Smooth muscle cell (in vitro differentiated cells): ENCODE measurements around the gene FHAD1. TPM values are rescaled to one million over a fixed set of nuclear protein-coding genes. Genes with fewer than 3 reads are reported as not detected.
"Not testable (repeated sequence)": the region's sequence is repeated elsewhere in the genome, so short reads cannot be mapped to it uniquely, and the experiment has no call there.

Experiments
- DNase-seq: peaks from one replicate; lab custom pipeline; 2025; ENCODE audit not compliant: unreplicated experiment; lab: John Stamatoyannopoulos, UW
- H2AFZ ChIP-seq: fragments of 200-600 bp; sonication (generic); 2 replicates; pipeline ENCODE4 v1.6.0; 2016; ENCODE audit warnings: antibody characterized with exemption, low read depth, mild to moderate bottlenecking
- H3F3A ChIP-seq: fragments of 200-600 bp; sonication (generic); 2 replicates; pipeline ENCODE4 v1.6.0; 2017; ENCODE audit warnings: antibody characterized with exemption, low read depth
- H3K27ac ChIP-seq: fragments of 200-600 bp; sonication (generic); 2 replicates; pipeline ENCODE4 v1.5.1; 2016; ENCODE audit warnings: low read depth, mild to moderate bottlenecking
- H3K27me3 ChIP-seq: fragments of 200-600 bp; sonication (generic); 2 replicates; pipeline ENCODE4 v1.6.1; 2016; ENCODE audit warnings: low read depth, mild to moderate bottlenecking
- H3K36me3 ChIP-seq: fragments of 200-600 bp; sonication (generic); 2 replicates; pipeline ENCODE4 v1.5.1; 2016; ENCODE audit warnings: low read depth
- H3K4me1 ChIP-seq: fragments of 200-600 bp; sonication (generic); 2 replicates; pipeline ENCODE4 v1.5.1; 2016; ENCODE audit warnings: low read depth
- H3K4me2 ChIP-seq: fragments of 200-600 bp; sonication (generic); 2 replicates; pipeline ENCODE4 v1.6.0; 2016; ENCODE audit warnings: mild to moderate bottlenecking
- H3K4me3 ChIP-seq: fragments of 200-600 bp; sonication (generic); 2 replicates; pipeline ENCODE4 v1.5.1; 2016; ENCODE audit warnings: mild to moderate bottlenecking
- H3K79me2 ChIP-seq: fragments of 200-600 bp; sonication (generic); 2 replicates; pipeline ENCODE4 v1.6.0; 2016; ENCODE audit warnings: low read depth, mild to moderate bottlenecking
- H3K9ac ChIP-seq: fragments of 200-600 bp; sonication (generic); 2 replicates; pipeline ENCODE4 v1.6.0; 2016; ENCODE audit warnings: low read depth
- H3K9me3 ChIP-seq: fragments of 200-600 bp; sonication (generic); replicated peaks from 2 replicates; pipeline ENCODE4 v1.5.1; 2016; ENCODE audit warnings: low read depth
- H4K20me1 ChIP-seq: fragments of 200-600 bp; sonication (generic); 2 replicates; pipeline ENCODE4 v1.6.0; 2016; ENCODE audit warnings: low read depth
- CTCF ChIP-seq: fragments of 200-600 bp; sonication (generic); IDR thresholded peaks from 2 replicates; pipeline ENCODE4 v1.5.1; 2017; ENCODE audit warnings: borderline replicate concordance, mild to moderate bottlenecking, antibody characterized with exemption; ENCODE audit not compliant: insufficient read depth, poor library complexity, severe bottlenecking
- WGBS: methylation state at CpG from one replicate; pipeline ENCODE4 v1.1.7; 2016; ENCODE audit warnings: low lambda C conversion rate; 5-methylcytosine and 5-hydroxymethylcytosine counted together
- polyA plus RNA-seq: library from polyadenylated mRNA; unstranded; fragments of >200 nt; fragmentation: Nextera tagmentation; extraction: Ambion mirVana; gene quantifications from 2 replicates; pipeline ENCODE4 v1.2.1, GENCODE V29; 2016
- total RNA-seq: library from RNA; depleted of rRNA; stranded (reverse); fragments of >200 nt; gene quantifications from 2 replicates; pipeline ENCODE4 v1.2.3, GENCODE V29; 2014

The FHAD1 gene
- total and polyA plus RNA-seq, 2 experiments from 2014 or later: 0.33 TPM; not detected in 1

- H2AFZ ChIP-seq: no peak overlapping the region
- no peak for TF ChIP-seq CTCF
- WGBS: 74% methylated on average over 21 of the region's 21 CpGs
- H3K9me3 ChIP-seq: no peaks in the 10 kb centered on the region
- DNase-seq: no peak
- no peaks in the 10 kb centered on the region for H3K27me3 ChIP-seq
- no peaks in the 10 kb centered on the region for H4K20me1 ChIP-seq
- no peaks in the 10 kb centered on the region for H3K4me1 ChIP-seq
- H3K27ac ChIP-seq: no peak overlapping the region
- no peak overlapping the region for H3K4me3 ChIP-seq
- no peaks in the 10 kb centered on the region for H3K79me2 ChIP-seq
- no peaks in the 10 kb centered on the region for H3F3A ChIP-seq
- no peak overlapping the region for H3K4me2 ChIP-seq
- H3K9ac ChIP-seq: no peak overlapping the region
- H3K36me3 ChIP-seq: no peaks in the 10 kb centered on the region
Observed at GRCh38 chr1:15371610-15372545, 124.9 kb downstream of the FHAD1 start.

- WGBS: 85% methylated on average over 8 of the region's 8 CpGs
- H3K36me3 ChIP-seq: no peaks in the 10 kb centered on the region
- H3K4me2 ChIP-seq: no peak overlapping the region
- no peak overlapping the region for H3K9ac ChIP-seq
- no peaks in the 10 kb centered on the region for H3F3A ChIP-seq
- H3K27me3 ChIP-seq: peaks cover 14% of the 10 kb centered on the region
- no peaks in the 10 kb centered on the region for H4K20me1 ChIP-seq
- no peak for TF ChIP-seq CTCF
- H3K4me1 ChIP-seq: no peaks in the 10 kb centered on the region
- H3K79me2 ChIP-seq: no peaks in the 10 kb centered on the region
- H3K9me3 ChIP-seq: no peaks in the 10 kb centered on the region
- H3K4me3 ChIP-seq: no peak overlapping the region
- DNase-seq: no peak
- H3K27ac ChIP-seq: no peak overlapping the region
- H2AFZ ChIP-seq: no peak overlapping the region
Observed at GRCh38 chr1:15378729-15379128, 131.7 kb downstream of the FHAD1 start.

- H3K27ac ChIP-seq, H4K20me1 ChIP-seq, H3K9me3 ChIP-seq, H3K4me2 ChIP-seq, H3K4me3 ChIP-seq, H3K79me2 ChIP-seq, H3F3A ChIP-seq, H3K4me1 ChIP-seq, H3K9ac ChIP-seq, DNase-seq, H3K36me3 ChIP-seq, H2AFZ ChIP-seq: not testable (repeated sequence)
- H3K27me3 ChIP-seq: peaks cover 18% of the 10 kb centered on the region
- 34% methylated on average over 5 of the region's 9 CpGs for WGBS
Observed at GRCh38 chr1:15379151-15379550, 132.1 kb downstream of the FHAD1 start.

- no peak for DNase-seq
- Histone ChIP-seq H3K27me3 (peaks cover 35% of the 10 kb centered on the region), H3K79me2 (no peaks in the 10 kb centered on the region), H2AFZ (no peak overlapping the region), H3K36me3 (no peaks in the 10 kb centered on the region), H3K9ac (no peak overlapping the region), H3F3A (no peaks in the 10 kb centered on the region), H3K27ac (no peak overlapping the region), H3K9me3 (no peaks in the 10 kb centered on the region), H3K4me3 (no peak overlapping the region), H3K4me2 (no peak overlapping the region), H4K20me1 (no peaks in the 10 kb centered on the region), H3K4me1 (peaks cover 4% of the 10 kb centered on the region)
- no peak for TF ChIP-seq CTCF
- 93% methylated on average over 22 of the region's 22 CpGs for WGBS
Observed at GRCh38 chr1:15380601-15381508, 133.8 kb downstream of the FHAD1 start.
